Activated naive CD4-positive, alpha-beta T cell treated with anti-CD3 and anti-CD28 coated beads, Interleukin-2, amount 50 U/mL, for 16 hours (primary cell): Measurements from ENCODE around the gene VKORC1L1.
"Not testable (repeated sequence)": the region's sequence is repeated elsewhere in the genome, so short reads cannot be mapped to it uniquely, and the experiment has no call there.

ENCODE experiments used
- DNase-seq: peaks from one replicate; pipeline ENCODE4 v3.0.0-alpha.2; 2020

Gene VKORC1L1

DNA sequence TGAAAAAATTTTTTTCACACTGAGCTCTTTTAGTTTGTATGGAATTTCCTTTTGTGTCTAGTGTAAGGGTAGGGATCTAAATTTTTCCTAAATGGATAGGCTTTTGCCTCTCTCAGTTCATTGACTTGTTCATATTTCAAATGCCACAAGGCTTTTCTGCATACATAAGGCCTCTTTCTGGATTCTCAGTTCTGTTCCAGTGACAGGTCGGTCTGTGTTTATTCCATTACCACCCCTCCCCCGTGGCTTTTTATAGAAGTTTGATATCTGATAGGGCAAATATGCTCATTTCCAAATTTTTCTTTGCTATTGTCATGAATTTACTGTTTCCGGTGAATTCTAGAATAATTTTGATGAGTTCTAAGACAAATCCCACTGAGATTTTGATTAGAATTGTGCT, 12.7 kb downstream of the VKORC1L1 start:
- not testable (repeated sequence) for DNase-seq

DNA sequence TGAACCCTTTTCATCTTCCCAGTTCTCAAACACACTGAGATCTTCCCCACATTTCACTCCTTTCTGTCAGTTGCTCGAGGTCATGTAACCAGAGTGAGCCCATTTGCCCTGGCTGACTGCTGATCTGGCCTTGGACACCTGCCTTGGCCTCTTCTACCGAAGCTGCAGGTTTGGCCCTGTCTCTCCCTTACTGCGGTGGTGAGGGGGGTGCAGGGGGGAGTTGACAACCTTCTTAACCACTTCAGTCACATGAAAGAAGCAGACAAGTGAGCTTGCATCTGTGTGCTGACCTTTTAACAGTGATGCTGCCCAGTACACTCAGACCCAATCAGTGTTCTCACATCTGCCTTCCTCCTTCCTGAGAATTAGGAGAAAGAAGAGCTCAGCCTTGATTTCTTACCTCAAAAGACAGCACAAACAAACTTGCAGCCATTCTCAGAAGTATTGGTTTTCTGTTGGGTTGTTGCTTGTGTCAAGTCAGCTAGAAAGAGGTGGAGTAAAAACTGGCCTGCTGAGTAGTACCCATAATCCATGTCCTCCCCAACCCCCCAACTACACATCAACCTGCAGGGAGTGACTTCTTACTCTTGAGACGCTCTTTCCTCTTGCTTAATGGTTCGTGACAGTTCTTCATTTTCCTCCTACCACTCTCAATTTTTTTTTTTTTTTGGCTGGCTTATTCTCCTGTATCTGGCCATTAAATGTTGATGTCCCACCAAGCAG, 15.7 kb downstream of the VKORC1L1 start:
- not testable (repeated sequence) for DNase-seq

DNA sequence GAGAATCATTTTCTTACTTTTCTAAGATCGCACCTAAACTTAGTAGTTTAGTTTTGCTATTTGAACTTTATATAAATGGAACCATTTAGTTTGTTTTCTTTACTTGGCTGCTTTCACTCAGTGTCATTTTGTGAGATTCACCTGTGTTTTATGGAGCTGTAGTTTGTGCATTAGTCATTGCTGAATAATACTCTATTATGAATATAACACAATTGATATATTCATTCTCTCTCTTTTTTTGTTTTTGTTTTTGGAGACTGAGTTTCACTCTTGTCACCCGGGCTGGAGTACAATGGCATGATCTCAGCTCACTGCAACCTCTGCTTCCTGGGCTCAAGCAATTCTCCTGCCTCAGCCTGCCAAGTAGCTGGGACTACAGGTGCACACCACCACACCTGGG, 16.8 kb downstream of the VKORC1L1 start:
- not testable (repeated sequence) for DNase-seq

DNA sequence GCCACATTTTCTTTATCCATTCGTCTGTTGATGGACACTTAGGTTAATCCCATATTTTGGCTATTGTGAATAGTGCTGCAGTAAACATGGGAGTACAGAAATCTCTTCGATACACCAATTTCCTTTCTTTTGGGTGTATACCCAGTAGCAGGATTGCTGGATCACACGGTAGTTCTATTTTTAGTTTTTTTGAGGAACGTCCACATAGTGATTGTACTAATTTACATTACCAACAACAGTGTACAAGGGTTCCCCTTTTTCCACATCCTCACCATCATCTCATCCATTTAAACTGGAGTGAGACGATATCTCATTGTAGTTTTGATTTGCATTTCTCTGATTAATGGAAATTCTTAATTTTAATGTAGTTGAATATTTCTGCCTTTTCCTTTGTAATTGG, 19.3 kb downstream of the VKORC1L1 start:
- DNase-seq = no peak

DNA sequence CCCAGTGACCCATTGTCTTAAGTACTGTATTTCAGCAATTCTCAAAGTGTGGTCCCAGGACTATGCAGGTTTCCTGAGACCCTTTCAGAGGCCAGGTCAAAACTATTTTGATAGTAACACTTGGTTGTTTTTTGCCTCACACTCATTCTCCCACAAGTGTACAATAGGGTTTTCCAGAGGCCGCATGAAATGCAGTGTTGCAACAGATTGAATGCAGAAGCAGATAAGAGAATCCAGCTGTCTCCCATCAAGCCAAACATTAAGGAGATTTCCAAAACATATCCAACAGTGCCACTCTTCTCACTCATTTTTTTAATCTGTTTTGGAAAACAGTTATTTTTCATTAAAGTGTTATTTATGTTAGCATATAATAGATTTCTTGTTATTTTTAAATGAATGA, 20.0 kb downstream of the VKORC1L1 start:
- no peak for DNase-seq

DNA sequence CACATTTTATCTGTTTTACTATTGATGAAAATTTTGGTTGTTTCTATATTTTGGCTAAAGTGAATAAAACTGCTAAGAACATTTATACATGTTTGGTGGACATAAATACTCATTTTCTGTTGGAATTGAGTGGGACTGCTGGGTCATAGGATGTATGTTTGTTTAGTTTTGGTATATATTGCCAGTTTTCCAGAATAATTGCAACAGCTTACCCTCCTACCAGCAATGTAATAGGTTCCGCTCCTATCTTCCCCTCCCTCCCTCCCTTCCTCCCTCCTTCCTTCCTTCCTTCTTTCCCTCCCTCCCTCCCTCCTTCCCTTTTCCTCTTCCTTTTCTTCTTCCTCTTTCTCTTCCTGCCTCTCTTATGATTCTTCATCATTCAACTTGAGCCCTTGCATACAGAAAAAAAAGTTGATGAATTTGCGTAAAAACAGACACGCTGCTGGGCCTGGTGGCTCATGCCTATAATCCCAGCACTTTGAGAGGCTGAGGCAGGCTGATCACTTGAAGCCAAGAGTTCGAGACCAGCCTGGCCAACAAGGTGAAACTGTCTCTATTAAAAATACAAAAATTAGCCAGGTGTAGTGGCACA, 23.5 kb downstream of the VKORC1L1 start:
- DNase-seq = no peak

DNA sequence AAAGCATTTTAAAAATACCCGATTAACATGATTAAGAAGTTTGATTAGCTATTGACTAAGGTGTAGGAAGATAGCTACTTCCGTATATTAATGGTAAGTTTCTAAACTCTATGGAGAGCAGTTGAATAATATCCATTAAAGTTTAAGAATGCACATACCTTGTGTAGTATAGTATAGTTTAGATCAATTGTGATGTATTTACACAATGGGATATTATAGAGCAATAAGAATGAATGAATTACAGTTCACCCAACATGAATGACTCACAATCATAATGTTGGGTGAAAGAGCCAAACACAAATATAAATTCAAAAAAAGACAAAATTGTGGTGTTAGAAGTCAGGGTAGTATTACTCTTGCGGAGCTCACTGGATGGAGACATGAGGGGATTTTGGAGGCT, 24.4 kb downstream of the VKORC1L1 start:
- DNase-seq = not testable (repeated sequence)

DNA sequence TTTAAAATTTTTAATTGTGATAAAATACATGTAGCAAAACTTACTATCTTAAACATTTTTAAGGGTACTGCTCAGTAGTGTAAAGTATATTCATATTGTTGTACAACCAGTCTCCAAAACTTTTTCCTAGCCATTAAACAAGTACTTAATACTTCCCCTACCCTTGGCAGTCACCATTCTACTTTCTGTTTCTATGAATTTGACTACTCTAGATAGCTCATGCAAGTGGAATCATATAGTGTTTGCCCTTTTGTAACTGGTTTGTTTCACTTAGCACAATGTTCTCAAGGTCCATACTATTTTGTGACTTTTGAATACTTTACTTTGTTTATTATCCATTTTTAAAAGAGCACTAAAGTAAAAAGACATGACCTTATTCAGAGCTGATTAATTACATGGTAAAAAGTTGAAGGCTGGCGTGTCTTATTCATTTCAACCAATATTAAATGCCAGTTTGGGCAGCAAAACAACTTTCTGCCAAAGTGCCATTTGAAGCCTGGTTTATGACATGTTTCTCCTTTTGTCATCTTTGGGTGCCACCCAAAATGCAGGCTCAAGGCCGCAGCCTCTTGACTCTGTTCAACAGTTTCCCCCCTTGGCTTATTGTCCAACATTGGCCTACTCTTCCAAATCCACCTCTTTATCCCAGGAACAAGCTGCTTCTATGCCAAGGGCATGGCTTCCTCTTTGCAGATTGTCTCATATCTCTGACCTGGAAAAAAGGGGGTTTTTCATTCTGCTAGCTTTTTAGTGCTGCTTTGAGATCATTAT, 26.0 kb downstream of the VKORC1L1 start:
- not testable (repeated sequence) for DNase-seq

DNA sequence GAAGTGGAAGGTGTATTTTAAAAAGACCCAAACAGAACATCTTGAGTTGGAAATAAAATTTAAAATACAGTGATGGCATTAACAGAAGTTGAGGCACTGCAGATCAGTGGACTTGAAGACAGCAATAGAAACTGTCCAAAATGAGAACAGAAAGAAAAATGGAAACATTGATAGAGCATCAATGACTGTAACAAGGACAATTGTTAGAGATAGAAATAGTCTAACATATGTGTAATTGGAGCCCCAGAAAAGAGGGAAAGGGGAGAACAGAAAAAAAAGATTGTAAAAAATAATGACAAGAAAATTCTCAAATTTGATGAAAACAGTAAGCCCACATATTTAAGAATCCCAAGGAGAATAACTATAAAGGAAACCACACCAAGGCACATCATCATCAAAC, 29.4 kb downstream of the VKORC1L1 start:
- DNase-seq = no peak

DNA sequence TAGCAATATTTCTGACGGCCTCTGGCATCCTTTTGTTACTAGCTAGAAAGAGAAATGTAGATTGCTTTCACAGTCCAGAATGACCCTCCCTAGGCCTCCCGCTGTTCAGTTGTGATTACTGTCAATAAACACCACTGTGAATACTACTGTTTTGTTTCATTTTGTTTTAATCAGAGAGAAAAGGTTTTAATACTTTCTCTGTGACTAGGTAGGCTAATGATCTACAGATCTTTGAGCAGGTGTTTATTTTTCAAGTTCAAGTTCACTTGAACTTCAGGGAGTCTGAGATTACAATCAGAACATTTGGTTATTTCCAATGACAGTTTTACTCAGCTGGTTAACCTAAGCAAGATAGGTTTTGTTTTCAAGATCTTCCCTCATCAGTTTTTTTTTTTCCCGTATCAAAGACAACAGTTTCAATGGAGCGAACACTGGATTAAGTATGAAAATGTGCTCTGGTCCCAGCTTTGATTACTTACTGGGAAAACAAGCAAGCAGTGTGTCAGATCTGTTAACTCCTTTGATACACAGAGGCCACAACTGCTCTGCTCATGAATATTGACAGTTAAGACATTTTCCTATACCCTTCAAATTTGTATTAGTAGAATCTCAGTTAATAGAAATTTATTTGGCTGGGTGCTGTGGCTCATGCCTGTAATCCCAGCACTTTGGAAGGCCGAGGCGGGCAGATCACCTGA, 34.8 kb downstream of the VKORC1L1 start:
- no peak for DNase-seq

DNA sequence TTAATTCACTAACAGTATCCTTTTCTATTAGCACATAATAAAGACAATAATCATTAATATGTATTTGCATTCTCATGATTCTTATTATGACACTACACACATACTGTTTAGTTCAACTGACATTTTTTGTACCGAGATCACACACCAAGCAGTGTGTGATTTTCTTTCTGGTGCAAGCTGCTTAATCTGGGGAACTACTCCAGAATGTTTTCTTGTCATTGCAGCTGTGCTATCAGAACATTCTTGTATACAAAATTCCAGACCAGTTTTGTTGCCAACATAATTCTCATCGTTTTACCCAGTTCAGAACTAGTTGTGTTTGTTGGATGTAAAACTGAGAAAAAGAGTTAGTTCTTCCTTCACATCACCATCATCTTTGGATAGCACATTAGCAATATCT, 37.4 kb downstream of the VKORC1L1 start:
- DNase-seq = no peak

DNA sequence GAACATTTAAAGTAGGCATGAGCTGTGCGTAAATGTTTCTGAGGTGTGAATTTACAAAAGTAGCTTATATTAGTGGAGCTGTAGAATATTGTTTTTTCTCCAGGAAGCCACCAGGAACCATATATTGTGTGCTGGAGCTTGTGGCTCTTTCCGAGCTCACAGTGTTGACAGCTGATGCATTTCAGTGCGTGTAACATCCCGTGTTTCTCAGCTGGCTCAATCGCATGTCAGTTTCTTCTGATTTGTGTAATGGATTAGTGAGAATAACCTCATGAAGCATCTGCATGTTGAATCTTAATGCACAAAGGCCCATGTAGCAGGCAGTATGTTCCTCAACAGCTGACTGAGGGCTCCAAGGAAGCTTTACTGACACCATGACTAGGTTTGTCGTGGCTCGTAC, 39.4 kb downstream of the VKORC1L1 start:
- DNase-seq = no peak

DNA sequence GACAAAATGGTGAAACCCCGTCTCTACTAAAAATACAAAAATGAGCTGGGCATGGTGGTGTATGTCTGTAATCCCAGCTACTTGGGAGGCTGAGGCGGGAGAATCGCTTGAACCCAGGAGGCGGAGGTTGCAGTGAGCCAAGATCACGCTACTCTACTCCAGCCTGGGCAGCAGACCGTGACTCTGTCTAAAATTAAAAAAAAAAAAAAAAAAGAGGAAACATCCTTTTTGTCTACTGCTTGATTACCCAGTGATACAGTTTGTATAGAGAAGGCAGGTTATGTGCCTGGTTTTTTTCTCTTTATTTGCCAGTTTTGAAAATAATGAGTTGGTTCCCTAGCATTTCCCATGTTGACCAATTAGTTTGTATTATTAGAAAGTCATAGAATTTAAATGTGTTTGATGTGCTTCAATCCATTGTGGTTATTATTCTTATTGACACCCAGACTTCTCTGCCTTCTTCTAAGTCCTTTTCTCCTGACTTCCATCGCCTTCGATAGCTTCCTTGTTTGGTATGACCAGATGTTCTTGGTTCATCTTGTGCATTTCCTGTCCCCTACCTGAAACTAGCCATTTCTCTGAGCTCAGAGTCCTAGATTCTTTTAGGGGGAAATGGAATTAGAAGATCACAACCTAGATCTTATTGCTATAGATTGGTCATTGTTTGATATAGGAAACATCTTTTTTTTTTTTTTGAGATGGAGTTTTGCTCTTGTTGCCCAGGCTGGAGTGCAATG, 43.2 kb downstream of the VKORC1L1 start:
- DNase-seq = no peak

DNA sequence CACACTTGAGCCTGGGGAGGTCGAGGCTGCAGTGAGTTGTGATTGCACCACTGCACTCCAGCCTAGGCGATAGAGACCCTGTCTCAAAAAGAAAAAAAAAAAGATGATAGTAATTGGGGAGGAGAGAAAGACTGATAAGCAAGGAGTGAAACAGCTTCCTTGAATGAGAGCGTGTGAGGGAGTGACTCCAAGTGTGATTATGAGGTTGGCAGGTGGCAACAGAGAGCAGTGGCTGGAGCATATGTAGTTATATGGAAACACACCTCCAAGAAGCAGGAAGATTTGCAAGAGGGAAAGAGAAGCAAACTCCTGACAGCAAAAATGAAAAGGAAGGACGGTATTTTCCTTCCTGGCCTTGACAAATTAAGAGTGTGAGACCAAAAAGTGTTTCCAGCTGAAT, 50.4 kb downstream of the VKORC1L1 start:
- no peak for DNase-seq

DNA sequence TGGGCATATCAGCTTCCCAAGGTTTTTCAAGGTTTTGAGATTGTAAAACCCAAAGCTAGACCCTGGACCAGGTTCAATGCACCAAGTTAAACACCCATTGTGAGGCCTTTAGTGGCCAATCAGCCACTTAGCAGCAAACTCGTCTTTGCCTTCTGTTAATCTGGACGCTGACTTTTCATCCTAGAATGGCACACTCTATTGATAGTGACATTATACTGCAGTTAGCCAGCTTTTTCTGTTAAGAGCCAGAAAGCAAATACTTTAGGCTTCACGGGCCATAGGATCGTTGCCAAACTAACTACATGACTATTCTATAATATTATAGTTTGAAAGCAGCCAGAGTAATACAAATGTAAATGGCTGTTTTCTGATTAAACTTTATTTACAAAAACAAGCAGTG, 51.3 kb downstream of the VKORC1L1 start:
- DNase-seq = no peak

DNA sequence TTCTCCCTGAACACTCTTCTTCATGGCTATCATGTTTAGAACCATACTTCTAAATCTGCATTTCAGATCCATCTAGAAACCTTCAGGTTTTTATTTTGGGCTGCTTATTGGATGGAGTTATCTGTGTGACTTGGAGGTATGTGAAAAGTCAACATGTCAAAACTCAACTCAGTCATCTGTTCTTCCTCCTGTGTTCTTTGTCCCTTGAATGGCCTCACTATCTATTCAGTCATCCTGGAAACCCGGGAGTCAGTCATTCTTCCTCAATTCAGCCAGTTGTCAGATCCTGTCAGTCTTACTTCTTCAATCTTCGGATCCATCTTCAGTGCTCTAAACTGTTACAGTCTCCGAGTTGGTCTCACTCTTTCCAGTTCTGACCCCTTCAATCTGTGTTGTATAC, 52.2 kb downstream of the VKORC1L1 start:
- DNase-seq = no peak

DNA sequence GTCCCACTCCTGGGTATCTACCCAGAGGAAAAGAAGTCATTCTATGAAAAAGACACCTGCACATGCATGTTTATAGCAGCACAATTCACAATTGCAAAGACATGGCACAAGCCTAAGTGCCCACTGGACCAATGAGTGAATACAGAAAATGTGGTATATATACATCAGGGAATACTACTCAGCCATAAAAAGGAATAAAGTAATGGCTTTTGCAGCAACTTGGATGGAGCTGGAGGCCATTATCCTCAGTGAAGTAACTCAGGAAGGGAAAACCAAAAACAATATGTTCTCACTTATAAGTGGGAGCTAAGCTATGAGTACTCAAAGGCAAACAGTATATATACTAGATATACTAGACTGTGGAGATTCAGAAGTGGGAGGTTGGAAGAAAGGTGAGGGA, 53.7 kb downstream of the VKORC1L1 start:
- no peak for DNase-seq

DNA sequence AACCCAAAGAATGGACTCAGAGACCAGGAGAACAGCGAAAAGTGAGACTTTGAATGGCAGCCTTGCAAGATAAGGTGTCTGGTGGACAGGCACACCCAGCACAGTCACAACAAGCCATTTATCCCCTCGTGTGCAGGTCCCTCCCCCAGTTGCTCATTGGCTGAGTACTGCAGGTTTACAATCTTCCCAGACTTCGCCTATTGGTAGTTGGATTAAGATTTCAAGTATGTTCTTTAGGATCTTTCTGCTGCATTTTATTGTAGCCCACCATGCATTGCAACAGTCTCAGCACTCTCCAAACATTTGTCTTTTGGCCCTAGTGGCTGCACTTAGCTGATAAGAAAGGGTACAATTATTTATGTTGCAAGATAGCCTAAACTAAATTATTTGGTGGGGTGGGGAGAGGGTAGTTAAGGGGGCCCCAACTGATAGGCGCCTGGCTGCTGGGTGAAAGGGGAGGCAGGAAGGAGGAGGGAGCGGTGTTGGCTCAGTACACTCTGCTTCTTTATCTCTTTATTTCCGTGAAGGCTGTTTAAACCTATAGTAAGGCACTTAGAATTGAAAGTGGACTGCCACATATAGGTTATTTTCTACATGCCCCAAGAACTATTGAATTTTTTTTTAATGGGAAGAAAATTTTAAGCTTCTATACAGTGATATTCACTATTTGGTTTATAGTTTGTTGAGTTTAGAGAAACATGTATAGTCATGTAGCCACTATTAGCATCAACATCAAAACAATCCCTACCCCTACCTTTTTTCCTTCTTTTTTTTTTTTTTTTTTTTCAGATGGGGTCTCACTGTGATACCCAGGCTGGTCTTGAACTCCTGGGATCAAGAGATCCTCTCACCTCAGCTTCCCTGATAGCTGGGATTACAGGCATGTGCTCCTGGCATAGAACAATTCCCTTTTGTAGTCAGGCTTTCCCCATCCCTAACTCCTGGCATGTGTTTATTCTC, 54.9 kb downstream of the VKORC1L1 start:
- DNase-seq = no peak

DNA sequence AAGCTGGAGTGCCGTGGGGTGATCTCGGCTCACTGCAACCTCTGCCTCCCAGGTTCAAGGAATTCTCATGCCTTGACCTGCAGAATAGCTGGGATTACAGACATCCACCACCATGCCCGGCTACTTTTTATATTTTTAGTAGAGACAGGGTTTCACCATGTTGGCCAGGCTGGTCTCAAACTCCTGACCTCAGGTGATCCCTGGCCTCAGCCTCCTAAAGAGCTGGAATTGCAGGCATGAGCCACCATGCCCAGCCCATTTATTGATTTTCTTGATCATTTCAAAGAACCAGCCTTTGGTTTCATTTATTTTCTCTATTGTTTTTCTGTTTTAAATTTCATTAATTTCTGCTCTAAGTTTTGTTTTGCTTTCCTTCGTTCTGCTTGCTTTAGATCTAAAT, 58.8 kb downstream of the VKORC1L1 start:
- no peak for DNase-seq

DNA sequence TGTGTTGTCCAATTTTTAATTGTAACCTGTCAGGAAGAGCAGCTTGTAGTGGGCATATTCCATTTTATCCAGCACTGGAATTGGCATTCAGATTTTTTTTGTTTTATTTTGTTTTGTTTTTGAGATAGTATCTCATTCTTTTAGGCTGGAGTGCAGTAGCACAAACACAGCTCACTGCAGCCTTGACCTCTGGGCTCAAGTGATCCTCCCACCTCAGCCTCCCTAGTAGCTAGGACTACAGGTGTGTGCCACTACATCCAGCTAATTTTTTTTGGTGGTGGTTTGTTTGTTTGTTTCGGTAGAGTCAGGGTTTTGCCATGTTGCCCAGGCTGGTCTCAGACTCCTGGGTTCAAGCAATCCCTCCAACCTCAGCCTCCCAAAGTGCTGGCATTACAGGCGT, 64.4 kb downstream of the VKORC1L1 start:
- no peak for DNase-seq

DNA sequence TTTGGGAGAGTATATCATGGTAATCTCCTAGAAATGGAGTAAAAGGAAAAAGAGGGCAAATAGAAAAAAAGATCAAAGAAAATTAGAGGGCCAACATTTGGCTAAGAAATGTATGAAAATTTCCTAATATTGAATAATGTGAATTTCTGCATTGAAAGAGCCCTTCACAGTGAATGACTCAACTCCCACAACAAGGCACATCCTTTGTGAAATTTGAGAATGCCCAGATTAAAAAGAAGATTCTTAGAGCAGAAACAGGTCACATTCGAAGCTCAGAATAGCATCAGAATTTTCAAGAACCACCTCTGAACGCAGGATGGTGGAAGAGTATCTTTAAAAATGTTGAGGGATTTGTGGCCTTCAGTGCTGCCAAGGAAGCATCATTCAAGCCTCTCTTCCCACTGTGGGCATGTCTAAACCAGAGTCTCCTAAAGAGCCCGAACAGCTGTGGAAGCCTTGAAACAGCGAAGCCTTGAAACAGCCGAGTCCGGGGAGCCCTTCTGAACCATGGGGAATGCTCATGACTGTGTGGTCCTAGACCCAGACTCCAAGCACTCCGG, 65.5 kb downstream of the VKORC1L1 start:
- no peak for DNase-seq
